Astrocyte (in vitro differentiated cells and primary cell): Measurements from ENCODE around the gene GPR21. TPM values are rescaled to one million over a fixed set of nuclear protein-coding genes. Genes with fewer than 3 reads are reported as not detected.

ENCODE experiments used
- DNase-seq: peaks from one replicate; pipeline ENCODE4 v3.0.0-alpha.2; 2010; ENCODE audit warnings: low read depth
- FAIRE-seq: peaks from 2 replicates; lab custom pipeline; 2011; peaks lifted over from hg19 to GRCh38; lab: Jason Lieb, UNC
- H2AFZ ChIP-seq: 2 replicates; pipeline ENCODE4 v1.6.0; 2012; ENCODE audit warnings: low read depth, low read length, inconsistent platforms
- H3K27ac ChIP-seq: 2 replicates; pipeline ENCODE4 v1.5.1; 2011; ENCODE audit warnings: low read depth, low read length, inconsistent platforms
- H3K27me3 ChIP-seq: 2 replicates; pipeline ENCODE4 v1.6.0; 2011; ENCODE audit warnings: low read length, inconsistent platforms; ENCODE audit not compliant: insufficient read depth
- H3K36me3 ChIP-seq: 2 replicates; pipeline ENCODE4 v1.5.1; 2011; ENCODE audit warnings: low read length, inconsistent platforms; ENCODE audit not compliant: insufficient read depth
- H3K4me1 ChIP-seq: 2 replicates; pipeline ENCODE4 v1.5.1; 2011; ENCODE audit warnings: low read length, inconsistent platforms; ENCODE audit not compliant: insufficient read depth
- H3K4me2 ChIP-seq: 2 replicates; pipeline ENCODE4 v1.6.0; 2012; ENCODE audit warnings: low read length, inconsistent platforms
- H3K4me3 ChIP-seq: 2 replicates; pipeline ENCODE4 v1.5.1; 2011; ENCODE audit warnings: low read depth, mild to moderate bottlenecking, low read length, inconsistent platforms; ENCODE audit not compliant: insufficient read depth
- H3K79me2 ChIP-seq: 2 replicates; pipeline ENCODE4 v1.6.0; 2012; ENCODE audit warnings: mild to moderate bottlenecking, low read length, inconsistent platforms; ENCODE audit not compliant: insufficient read depth
- H3K9ac ChIP-seq: 2 replicates; pipeline ENCODE4 v1.6.0; 2012; ENCODE audit warnings: mild to moderate bottlenecking, low read length, inconsistent platforms
- H3K9me3 ChIP-seq: 2 replicates; pipeline ENCODE4 v1.5.1; 2012; ENCODE audit warnings: low read depth, mild to moderate bottlenecking, low read length, inconsistent platforms; ENCODE audit not compliant: insufficient read depth
- H4K20me1 ChIP-seq: 2 replicates; pipeline ENCODE4 v1.6.0; 2012; ENCODE audit warnings: low read length, inconsistent platforms; ENCODE audit not compliant: insufficient read depth
- H3K27ac Mint-ChIP-seq: one replicate; pipeline ENCODE4 v1.8.0; 2021; ENCODE audit warnings: mild to moderate bottlenecking, mixed read lengths; ENCODE audit not compliant: unreplicated experiment
- H3K27me3 Mint-ChIP-seq: one replicate; pipeline ENCODE4 v1.8.0; 2021; ENCODE audit warnings: low read depth, mixed read lengths; ENCODE audit not compliant: unreplicated experiment
- H3K36me3 Mint-ChIP-seq: one replicate; pipeline ENCODE4 v1.8.0; 2021; ENCODE audit warnings: low read depth, mixed read lengths; ENCODE audit not compliant: unreplicated experiment
- H3K4me1 Mint-ChIP-seq: one replicate; pipeline ENCODE4 v1.8.0; 2021; ENCODE audit warnings: low read depth, mixed read lengths; ENCODE audit not compliant: unreplicated experiment
- H3K4me3 Mint-ChIP-seq: one replicate; pipeline ENCODE4 v1.8.0; 2021; ENCODE audit warnings: mild to moderate bottlenecking, moderate library complexity, mixed read lengths; ENCODE audit not compliant: unreplicated experiment
- H3K9me3 Mint-ChIP-seq: one replicate; pipeline ENCODE4 v1.8.0; 2021; ENCODE audit warnings: mild to moderate bottlenecking, mixed read lengths; ENCODE audit not compliant: unreplicated experiment
- CTCF ChIP-seq: IDR thresholded peaks from 2 replicates; pipeline ENCODE4 v1.5.1; 2011; ENCODE audit warnings: low read depth, mild to moderate bottlenecking, inconsistent platforms, low read length, moderate library complexity; ENCODE audit not compliant: insufficient read depth
- EZH2 ChIP-seq: IDR thresholded peaks from 2 replicates; pipeline ENCODE4 v1.6.1; 2012; ENCODE audit warnings: mild to moderate bottlenecking, low read length, inconsistent platforms; ENCODE audit not compliant: insufficient read depth
- total RNA-seq: library from RNA; stranded (reverse); gene quantifications from 2 replicates; pipeline ENCODE4 v1.2.1, GENCODE V29; 2021

GPR21 gene
- total RNA-seq, 1 donor from 2014 or later, result 1.6 TPM

GRCh38 chr9:123035791-123036190 is 2.3 kb downstream of the GPR21 start:
- DNase-seq, result no peak
- Histone ChIP-seq H3K79me2 (no peaks in the 10 kb centered on the region), H3K27ac (no peak overlapping the region), H2AFZ (no peak overlapping the region), H3K27me3 (no peaks in the 10 kb centered on the region), H3K4me3 (no peak overlapping the region), H4K20me1 (peaks cover 4% of the 10 kb centered on the region), H3K36me3 (peaks cover 4% of the 10 kb centered on the region), H3K9me3 (no peaks in the 10 kb centered on the region), H3K9ac (no peak overlapping the region), H3K4me2 (no peak overlapping the region), H3K4me1 (peaks cover 5% of the 10 kb centered on the region)
- no peak for FAIRE-seq
- Mint-ChIP-seq H3K27ac (no peak overlapping the region), H3K4me3 (no peak overlapping the region), H3K27me3 (no peaks in the 10 kb centered on the region), H3K36me3 (peaks cover 4% of the 10 kb centered on the region), H3K4me1 (peaks cover 35% of the 10 kb centered on the region), H3K9me3 (no peaks in the 10 kb centered on the region)
- TF ChIP-seq EZH2, result no peak
- TF ChIP-seq CTCF, result no peak

- Histone ChIP-seq H3K4me3 (no peak overlapping the region), H2AFZ (no peak overlapping the region), H3K4me1 (peaks cover 5% of the 10 kb centered on the region), H3K27ac (peak overlapping the region; percentile 9), H3K36me3 (peaks cover 5% of the 10 kb centered on the region), H3K9me3 (no peaks in the 10 kb centered on the region), H4K20me1 (peaks cover 4% of the 10 kb centered on the region), H3K9ac (no peak overlapping the region), H3K79me2 (no peaks in the 10 kb centered on the region), H3K27me3 (no peaks in the 10 kb centered on the region), H3K4me2 (no peak overlapping the region)
- H3K9me3 Mint-ChIP-seq, result no peaks in the 10 kb centered on the region
- TF ChIP-seq EZH2 (no peak), CTCF (no peak)
- H3K36me3 Mint-ChIP-seq, result peaks cover 4% of the 10 kb centered on the region
- H3K27me3 Mint-ChIP-seq, result no peaks in the 10 kb centered on the region
- H3K4me1 Mint-ChIP-seq, result peaks cover 28% of the 10 kb centered on the region
- H3K4me3 Mint-ChIP-seq, result no peak overlapping the region
- no peak overlapping the region for H3K27ac Mint-ChIP-seq
- no peak for DNase-seq
- FAIRE-seq, result no peak
Measured at GRCh38 chr9:123036893-123037545, 3.6 kb downstream of the GPR21 start.

DNA sequence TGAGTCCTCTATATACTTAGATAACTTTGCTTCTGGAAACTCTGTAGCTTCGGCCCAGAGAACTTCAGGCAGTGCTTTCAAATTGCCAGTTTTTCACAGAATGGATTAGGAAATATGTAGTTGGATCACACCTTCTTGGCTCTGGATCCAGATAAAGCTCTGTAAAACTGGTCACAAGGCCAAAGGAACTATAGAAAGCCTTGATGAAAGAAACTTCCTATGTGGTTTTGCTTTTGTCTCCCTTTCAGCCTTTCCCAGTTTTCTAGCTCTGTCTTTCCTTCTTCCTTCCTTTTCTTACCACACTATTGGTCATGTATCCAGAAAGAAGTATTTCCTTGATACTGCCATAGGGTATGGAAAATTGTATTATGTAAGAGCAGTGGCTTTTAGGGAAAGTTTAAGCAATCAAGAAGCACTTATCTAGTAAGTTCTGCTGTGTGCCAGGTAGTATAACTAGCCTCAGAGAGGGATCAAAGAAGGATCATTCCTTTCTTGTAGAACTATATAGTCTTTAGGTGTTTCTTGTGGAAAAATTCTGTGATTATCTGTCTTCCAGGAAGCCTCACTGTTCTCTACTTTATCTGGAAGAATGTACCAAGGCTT is 6.3 kb downstream of the GPR21 start:
- Histone ChIP-seq H3K27ac (no peak overlapping the region), H2AFZ (no peak overlapping the region), H3K4me2 (no peak overlapping the region), H3K36me3 (peaks cover 6% of the 10 kb centered on the region), H3K9me3 (no peaks in the 10 kb centered on the region), H3K9ac (no peak overlapping the region), H3K4me1 (no peaks in the 10 kb centered on the region), H3K27me3 (no peaks in the 10 kb centered on the region), H4K20me1 (no peaks in the 10 kb centered on the region), H3K4me3 (no peak overlapping the region), H3K79me2 (no peaks in the 10 kb centered on the region)
- Mint-ChIP-seq H3K4me1 (peaks cover 26% of the 10 kb centered on the region), H3K36me3 (peaks cover 12% of the 10 kb centered on the region), H3K27me3 (no peaks in the 10 kb centered on the region), H3K27ac (no peak overlapping the region), H3K4me3 (no peak overlapping the region), H3K9me3 (no peaks in the 10 kb centered on the region)
- TF ChIP-seq CTCF, result no peak
- TF ChIP-seq EZH2, result no peak
- DNase-seq (no peak), FAIRE-seq (no peak)
